ENCODE measurements around the gene SV2B.

The SV2B gene

DNA sequence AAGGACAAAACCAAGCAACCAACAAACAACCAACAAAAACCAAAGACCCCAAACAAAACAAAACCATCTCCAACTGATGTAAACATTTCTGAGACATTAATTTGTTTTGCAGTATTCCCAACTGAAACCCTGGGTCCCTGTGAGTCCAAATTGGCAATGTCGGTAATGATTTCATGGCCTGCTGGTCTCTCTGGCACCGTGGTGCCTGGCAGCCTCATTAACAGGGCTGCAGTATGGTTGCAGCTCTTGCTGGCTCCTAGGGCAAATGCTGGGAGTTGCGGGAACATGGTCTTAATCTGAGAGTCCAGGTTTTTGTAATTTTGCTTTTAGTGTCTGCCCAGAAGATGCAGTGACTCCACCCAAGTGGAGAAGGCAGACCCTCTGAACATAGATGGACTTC is 128.3 kb downstream of the SV2B start:
- DNase-seq (ENCODE audit: low read depth in 3 of 3): no peak

DNA sequence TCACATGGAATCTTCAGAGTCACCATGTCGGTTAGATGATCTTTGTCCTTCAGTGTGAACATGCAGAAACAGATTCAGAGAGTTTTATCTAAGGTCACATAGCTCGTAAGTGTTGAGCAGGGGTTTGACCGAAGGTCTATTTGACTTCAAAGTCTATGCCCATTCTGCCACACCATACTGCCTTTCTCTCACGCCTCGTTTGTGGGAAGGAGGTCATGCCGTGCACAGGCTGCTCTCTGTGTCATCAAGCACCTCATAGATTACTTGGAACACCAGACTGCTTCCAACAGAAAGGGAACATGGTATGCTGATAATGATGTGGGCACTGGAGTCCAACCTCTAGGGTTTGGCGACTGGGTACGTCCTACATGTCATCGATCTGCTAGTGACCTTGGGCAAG is 128.8 kb downstream of the SV2B start:
- no peak for DNase-seq (ENCODE audit: low read depth in 3 of 3)

DNA sequence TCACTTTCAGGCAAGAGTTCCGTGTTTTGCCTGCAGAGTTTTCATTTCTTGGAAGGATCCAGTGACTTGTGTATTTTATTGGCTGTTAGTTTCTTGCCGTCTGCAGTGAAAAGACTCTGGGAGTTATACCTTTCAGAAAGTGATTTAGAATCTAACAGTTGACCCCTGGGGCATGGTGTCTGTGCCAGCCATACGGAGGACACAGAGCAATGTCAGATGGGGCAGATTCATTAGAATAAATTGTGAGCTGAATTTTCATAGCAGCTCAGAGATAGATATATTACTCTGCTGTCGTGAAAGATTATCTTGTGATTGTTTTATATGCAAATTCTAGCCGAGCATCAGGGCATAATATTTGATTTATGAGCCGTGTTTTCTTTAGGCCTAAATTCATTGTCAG is 131.6 kb downstream of the SV2B start:
- DNase-seq (ENCODE audit: low read depth in 3 of 3): no peak

DNA sequence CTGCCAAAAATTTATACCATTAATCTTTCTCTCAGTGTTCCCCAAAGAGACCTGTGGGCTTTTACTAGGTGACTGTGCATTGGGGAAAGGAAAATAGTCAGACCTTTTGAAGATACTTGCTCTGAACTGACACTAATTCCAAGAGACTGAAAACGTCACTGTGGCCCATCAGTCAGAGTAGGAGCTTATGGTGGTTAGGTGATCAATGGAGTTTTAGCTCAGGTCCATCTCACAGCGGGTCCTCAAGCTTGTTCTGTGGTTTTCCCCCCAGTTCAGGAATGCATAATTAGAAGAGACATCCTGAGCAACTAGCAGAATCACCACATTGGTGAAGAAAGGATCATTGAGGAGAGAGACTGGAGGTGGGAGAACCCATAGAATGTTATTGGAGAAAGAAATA is 134.7 kb downstream of the SV2B start:
- DNase-seq (ENCODE audit: low read depth in 3 of 3): no peak

DNA sequence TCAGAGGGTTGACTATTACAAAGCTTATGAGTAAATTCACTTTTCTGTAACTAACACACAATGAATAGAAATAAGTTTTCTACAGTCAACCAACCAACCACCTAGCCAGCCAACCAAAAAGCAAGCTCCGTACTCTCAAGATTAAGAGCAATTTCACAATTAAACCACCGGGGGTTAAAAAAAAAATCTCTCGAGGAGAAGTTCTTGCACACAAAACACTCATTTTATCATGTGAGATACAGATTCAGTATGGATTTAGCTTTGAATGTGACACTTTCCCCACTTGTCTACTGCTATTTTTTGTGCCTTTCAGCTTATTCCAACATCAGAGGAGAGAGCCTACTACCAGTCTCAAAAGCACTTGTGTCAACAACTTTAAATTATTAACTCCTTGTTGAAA is 135.3 kb downstream of the SV2B start:
- no peak for DNase-seq (ENCODE audit: low read depth in 3 of 3)

DNA sequence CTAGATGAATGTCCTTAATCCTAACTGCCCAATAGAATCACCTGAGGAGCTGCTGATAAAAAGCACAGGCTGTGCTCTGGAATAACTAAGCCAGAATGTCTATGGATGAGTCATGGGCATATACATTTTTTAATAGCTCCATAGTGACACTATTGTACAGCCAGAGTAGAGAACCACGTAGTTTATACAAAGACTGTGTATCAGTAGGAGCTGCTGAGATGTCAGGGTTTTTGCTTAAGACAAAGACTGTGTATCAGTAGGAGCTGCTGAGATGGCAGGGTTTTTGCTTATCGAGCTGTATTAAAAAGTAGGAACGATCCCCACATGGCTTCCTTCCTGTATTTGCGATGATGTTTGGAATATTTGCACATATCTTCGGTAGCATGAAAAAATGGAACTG is 137.4 kb downstream of the SV2B start:
- DNase-seq (ENCODE audit: low read depth in 3 of 3): no peak

DNA sequence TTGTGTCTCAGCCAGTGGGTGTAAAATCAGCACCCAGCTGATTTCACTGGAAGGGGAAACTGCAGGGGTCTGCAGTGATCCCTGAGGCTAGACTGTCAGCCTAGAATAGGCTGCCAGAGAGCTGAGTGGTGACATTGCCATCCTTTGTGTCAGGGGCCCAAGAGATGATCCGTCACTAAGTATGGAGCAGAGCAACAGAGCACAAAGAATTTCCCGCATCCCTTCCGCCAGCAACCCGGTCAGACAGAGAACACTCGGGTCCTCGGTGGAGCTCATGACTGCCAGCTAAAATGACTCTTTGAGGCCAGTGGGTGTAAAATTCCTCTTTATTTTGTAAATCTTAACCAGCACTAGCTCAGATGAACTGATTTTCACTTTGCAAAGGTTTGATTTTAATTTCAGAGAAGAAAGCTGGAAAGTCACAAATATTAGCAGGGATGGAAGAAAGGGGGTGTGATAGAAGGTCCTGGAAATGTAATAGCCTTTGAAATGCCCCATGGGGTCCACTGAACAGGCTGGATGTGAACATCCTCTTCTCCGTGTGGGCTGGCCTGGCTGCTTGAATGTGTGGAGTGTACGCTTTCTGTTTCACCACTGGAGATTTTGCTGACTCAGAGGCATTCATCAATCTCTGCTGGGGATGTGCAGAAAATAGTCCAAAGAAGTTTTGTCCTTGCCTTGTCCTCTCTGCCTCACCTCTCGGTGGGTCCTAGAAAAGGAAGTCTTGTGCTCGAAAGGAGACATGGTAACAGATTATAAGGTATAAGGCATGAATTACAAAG is 138.8 kb downstream of the SV2B start:
- DNase-seq (ENCODE audit: low read depth in 3 of 3): no peak

DNA sequence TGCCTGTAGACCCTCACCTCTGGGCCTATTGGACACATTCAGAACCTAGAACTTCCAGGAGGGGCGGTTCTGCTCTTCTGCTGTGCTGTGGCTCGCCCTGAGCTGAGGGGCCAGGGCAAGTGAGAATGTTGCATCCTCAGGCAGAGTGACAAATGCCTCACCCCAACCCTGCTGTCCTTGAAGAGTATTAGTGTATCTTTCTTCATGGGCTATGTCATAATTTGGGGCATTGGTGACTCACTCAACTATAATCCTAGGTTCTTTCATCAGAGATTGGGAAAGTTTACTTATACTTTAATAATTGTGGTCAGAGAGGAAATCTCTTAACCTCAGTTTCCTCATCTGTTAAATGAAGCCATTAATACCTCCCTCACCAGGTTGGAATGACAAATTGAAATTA is 143.8 kb downstream of the SV2B start:
- DNase-seq (ENCODE audit: low read depth in 3 of 3): no peak

DNA sequence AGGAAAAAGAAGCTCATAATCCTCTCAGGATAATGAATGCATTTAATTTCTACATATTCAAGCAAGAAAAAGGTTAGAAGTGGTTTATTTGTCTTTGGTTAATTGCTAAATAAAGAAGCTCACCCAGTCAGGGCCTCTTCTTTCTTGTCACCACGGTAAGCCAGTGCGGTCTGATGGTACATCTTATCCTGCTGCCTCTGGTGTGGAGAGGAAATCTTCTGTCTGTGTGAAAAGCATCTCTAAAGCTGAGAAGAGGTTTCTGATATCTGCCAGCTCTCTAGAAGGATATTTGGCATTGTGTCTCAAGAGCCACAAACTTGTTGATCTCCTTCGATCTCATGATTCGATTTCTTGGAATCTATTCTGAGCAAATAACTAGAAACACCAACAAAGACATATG is 144.9 kb downstream of the SV2B start:
- no peak for DNase-seq (ENCODE audit: low read depth in 3 of 3)

DNA sequence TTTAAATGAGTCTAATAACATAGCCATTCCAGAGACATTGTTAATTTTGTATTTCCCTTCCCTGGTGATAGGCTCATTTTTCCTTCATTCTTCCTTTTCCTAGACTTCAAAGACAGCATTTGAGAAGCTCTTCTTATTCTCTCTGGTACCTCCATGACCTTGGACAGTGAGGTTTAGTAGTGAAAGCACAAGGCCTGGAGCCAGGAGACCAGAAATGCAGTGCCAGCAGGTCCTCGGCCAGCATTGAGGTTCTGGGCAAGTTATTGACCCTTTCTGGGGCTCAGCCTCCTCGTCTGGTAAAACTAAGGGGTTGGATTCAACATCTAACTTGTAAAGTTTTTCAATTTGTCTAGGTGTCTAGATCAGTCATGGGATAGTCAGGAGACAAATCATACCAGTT is 146.9 kb downstream of the SV2B start:
- no peak for DNase-seq (ENCODE audit: low read depth in 3 of 3)

DNA sequence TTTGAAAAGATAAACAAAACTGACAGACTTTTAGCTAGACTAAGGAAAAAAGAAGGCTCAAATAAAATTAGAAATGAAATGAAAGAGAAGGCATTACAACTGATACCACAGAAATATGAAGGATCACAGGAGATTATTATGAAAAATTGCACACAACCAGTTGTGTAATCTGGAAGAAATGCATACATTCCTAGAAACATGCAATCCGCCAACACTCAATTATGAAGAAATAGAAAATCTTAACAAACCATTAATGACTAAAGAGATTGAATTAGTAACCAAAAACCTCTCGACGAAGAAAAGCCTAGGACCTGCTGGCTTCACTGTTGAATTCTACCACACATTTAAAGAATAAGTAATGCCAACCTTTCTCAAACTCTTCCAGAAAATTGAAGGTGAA is 149.5 kb downstream of the SV2B start:
- no peak for DNase-seq (ENCODE audit: low read depth in 3 of 3)

DNA sequence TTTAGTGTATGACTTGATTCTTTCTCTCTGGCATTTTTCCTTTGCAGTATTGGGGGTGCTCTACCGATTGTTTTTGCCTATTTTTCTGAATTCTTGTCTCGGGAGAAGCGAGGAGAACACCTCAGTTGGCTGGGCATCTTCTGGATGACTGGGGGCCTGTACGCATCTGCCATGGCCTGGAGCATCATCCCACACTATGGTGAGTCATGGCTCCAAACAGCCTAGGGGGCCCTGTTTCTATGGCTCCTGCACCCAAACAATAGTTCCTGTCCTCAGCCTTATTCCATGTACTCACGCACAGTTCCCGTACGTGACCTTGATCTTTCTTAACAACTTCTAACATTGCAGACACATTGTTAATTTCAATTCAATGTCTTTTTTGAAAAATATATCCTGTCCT is 152.3 kb downstream of the SV2B start:
- no peak for DNase-seq (ENCODE audit: low read depth in 3 of 3)

DNA sequence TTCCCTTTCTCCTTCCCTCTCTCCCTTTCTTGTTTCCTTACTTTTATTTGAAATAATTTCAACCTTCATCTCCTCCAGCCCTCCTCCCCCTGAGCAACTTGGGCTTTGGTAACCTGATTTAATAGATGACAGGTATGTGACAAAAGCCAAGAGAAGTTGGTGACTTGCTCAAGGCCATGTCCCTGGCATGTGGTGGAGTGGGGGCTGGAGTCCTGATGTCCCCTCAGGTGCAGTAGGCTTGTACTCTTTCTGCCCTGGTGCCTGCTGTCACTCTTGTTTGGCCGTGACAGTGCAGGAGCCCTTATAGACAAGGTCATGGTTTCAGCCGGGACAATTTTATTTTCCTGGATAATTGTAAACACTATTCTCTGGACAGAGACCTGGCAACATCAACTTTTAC is 152.7 kb downstream of the SV2B start:
- DNase-seq (ENCODE audit: low read depth in 3 of 3): no peak

DNA sequence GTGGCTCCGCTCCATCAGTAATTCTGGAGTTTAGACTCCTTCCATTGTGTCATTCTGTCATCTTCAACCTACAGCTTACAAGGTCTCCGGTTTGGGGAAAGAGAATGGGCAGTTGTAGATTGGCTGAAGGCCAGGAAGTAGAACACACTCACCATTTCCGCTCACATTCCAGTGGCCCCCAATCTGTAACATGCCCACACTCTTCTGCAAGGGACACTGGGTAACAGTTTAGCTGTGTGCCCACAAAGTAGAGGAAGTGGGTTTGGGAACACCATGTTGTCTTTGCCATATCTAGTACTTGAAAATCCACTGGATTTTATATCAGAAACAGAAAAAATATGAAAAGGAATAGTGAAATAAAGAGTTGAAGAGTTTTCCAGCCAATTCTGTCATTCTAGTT is 153.5 kb downstream of the SV2B start:
- no peak for DNase-seq (ENCODE audit: low read depth in 3 of 3)

DNA sequence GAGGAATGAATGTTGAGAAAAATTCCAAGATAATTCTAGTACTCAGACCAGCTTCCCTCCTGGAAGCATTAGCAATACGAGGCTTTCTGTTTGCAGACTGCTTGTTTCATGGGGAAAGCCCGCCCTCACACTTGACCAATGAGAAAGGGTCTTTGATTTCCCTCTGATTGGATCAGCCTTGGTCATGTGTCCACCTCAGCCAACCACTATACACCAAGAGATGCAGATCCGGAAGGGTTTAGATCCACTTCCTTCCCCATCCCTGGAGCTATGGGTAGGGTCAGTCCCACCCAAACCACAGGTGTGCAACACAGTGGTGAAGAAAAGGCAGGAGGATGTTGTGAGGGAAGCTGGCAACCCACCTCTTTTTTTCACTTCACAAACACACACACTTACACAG is 154.7 kb downstream of the SV2B start:
- no peak for DNase-seq (ENCODE audit: low read depth in 3 of 3)

DNA sequence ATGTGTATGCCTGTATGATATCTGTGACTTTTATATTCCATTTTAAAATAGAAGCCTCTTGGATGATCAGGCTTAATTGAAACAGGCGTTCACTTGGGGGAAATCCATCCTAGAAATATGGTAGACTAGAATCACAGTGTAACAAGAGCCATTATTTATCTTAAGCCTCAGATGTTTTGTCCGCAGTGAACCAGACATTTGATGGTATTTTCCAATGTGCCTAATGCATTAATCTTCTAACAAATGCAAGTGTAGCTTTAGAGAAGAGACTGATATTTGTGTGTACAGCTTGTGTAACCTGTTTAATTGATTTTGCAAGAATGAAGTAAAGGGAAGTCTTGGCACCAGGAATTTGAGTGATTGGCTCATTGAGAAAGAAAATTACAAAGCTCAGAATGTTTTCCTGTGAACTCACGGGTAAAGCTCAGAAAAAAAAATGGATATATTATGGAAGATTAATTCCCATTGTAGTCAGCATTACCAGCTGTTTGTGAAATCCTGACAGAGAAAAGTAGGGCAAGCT is 155.7 kb downstream of the SV2B start:
- DNase-seq (ENCODE audit: low read depth in 3 of 3): no peak

DNA sequence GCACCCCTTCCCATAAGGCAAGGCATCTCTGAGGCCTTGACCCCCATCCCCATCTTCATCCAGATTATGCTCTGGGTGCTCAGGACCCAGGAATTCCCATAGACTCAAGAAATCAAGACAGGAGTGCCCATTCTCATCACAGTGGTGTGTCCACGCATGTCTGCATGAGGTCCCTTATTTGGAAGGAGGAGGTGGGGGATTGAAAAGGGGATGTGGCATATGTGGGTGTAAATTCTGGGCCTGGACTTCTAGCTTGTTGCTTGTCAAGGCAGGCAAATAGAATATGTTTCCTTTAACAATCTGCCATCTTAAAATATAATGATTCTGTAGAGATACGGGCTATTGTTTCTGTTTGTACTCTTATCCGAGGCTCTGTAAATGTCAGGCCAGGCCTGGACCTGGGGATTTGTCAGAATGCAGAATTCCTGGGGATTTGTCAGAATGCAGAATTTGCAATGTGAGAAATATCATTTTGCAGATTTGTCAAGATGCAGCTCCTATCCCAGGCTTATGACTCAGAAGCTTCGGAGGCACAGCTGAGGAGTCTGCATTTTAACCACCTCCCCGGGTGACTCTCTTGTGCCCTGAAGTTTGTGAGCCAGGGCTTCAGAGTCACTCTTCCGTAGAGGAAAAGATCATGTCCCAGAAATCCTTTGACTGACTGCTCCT is 157.8 kb downstream of the SV2B start:
- no peak for DNase-seq (ENCODE audit: low read depth in 3 of 3)

DNA sequence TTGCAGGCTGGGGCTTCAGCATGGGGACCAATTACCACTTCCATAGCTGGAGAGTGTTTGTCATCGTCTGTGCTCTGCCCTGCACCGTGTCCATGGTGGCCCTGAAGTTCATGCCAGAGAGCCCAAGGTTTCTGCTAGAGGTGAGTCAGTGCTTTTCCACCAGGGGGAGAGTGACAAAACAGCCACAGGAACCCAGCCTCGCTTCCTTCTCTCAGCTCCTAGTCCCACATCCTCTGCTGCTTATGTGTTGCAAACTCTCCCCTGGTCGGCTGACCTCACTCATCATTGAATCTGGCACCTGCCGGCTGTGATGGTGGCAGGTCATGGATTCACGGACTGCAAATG is 158.3 kb downstream of the SV2B start:
- no peak for DNase-seq (ENCODE audit: low read depth in 3 of 3)

DNA sequence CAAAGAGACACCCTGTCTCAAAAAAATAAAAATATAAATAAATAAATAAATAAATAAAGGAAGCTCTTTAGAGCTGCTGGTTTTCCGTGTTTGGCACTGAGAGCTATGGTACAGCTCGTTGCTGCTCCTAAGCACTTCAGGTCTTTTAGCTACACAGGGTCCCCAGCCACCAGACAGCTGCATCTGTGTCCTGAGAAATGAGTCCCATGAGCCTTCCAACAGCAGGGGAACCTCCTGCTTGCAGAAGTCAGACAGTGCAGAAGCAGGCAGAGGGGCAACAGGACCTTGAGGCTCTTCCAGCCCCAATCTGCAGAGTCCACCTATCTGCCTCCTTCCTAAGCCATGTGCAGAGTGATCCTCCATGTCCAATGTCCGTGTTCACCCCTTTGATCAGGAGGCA is 159.0 kb downstream of the SV2B start:
- DNase-seq (ENCODE audit: low read depth in 3 of 3): no peak

DNA sequence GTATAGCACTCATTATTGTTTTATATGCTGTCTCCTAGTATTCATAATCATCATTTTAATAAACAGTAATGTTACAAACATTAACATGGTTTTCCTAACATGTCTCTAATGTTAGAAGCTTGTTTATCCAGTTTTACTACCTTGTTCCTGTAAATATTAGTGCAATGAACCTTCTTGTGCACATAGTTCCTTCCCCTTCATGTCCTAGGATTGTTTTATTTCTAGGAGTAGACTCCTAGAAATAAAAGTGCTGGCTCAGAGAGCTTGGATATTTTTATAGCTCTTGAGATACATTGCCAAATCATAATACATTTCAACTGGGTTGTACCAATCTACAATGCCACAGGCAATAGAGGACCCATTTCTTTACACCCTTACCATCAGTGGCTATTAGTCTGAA is 161.3 kb downstream of the SV2B start:
- DNase-seq (ENCODE audit: low read depth in 3 of 3): no peak

DNA sequence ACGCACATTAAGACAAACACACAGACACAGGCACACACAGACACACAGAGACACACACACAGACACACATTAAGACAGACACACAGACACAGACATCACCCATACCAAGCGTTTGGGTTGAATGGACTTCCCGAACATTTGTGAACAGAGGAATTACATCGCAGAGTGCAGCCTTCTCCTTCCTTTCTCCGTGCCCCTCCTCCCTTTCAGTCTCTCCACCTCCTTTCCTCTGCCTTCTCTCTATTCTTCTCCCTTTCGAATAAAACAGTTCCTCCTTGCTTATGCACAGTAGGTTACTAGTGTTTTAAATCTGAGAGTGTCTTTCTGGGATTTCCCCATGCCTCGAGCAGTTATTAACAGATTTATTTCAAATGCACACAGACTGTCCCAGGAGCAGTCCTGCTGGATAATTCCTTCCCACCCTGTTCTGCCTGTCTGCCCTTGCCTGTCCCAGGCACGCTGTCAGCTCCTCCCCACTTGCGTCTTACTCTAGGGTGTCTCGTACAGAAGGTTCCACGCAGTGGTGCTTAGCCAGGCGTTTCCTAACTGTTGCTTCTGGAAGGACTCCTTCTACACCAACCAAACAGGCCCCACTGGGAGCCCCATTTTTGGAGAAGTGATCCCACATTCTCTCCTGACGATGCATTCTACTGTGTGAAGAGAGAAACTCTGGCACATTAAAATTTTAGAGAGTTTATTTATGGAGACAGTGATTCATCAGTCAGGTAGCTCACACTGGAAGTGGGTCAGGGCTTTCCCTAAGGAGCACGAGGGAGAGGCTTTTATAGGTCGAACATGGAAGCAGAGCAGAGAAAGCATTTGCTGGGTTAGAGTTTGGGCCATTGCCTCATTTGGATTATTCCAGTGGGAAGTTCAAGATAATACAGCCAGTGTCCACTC is 163.8 kb downstream of the SV2B start:
- no peak for DNase-seq (ENCODE audit: low read depth in 3 of 3)

DNA sequence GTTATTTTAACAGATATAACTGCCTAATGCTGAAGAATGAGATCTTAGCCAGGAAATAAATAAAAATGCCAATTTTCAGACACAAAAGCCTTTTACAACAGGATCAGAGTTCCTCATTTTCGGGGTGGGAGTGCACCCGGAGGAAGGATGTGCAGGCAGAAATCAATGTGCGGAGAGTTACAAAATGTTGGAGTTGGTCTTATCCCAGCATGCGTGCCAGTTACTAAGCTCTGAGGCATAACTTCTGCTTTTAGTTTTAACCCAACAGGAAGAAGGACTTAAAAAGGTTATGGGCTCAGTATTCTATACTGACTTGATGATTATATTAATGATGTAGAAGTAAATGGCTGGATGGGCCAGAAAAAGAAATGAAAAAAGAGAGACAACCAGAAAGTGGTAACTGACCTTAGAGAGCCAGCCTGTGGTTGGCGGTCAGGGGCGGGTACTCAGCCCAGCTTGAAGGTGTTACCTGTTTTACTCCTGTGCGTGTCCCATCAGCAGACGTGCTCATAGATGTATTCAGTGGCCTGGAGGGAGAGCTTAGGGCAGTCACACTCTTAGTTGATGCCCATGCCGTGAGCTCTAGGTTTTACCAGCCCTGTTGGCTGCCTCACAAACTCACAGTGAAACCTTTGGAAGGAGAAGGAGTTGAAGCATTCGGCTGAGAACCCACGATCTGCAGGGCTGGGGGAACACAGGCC is 164.7 kb downstream of the SV2B start:
- DNase-seq (ENCODE audit: low read depth in 3 of 3): no peak

All from stimulated activated CD4-positive, alpha-beta T cell treated with anti-CD3 and anti-CD28 coated beads, TNF-alpha, amount 100 ng/mL, for 48 hours (primary cell).